ENCODE results near the gene PPP1R12C.

GRCh38 chr19:55079400-55080038 is 37.9 kb downstream of the PPP1R12C start:
- no peak for TF ChIP-seq ESRRG (CRISPR knock-in tag; IDR thresholded peaks at IDR 0.05)
- TF ChIP-seq ZNF70 (CRISPR knock-in tag; IDR thresholded peaks at IDR 0.05): no peak
- no peak for TF ChIP-seq CREB5 (CRISPR knock-in tag; IDR thresholded peaks at IDR 0.05; ENCODE audit: low read depth)
- TF ChIP-seq TOX (CRISPR knock-in tag; IDR thresholded peaks at IDR 0.05; ENCODE audit: borderline replicate concordance): no peak
- TF ChIP-seq RARB (CRISPR knock-in tag; IDR thresholded peaks at IDR 0.05): no peak
- TF ChIP-seq ZFP30 (CRISPR knock-in tag; IDR thresholded peaks at IDR 0.05): no peak
- TF ChIP-seq PPARA (CRISPR knock-in tag; IDR thresholded peaks at IDR 0.05; ENCODE audit: borderline replicate concordance): no peak
- TF ChIP-seq PATZ1 (CRISPR knock-in tag; IDR thresholded peaks at IDR 0.05; ENCODE audit: borderline replicate concordance): no peak
- TF ChIP-seq ISL1 (CRISPR knock-in tag; IDR thresholded peaks at IDR 0.05): no peak
- TF ChIP-seq ARNTL (CRISPR knock-in tag; IDR thresholded peaks at IDR 0.05; ENCODE audit: borderline replicate concordance, low read depth): no peak
- TF ChIP-seq POU6F1 (CRISPR knock-in tag; IDR thresholded peaks at IDR 0.05; ENCODE audit: borderline replicate concordance, low read depth): no peak
- TF ChIP-seq ZFP3 (CRISPR knock-in tag; IDR thresholded peaks at IDR 0.05): no peak
